Erythroblast (primary cell): ENCODE data around the gene PDCD6IP.

Source experiments
- GATA1 ChIP-seq: IDR thresholded peaks from 2 replicates; pipeline ENCODE4 v1.6.1; 2011; ENCODE audit warnings: low read depth, mild to moderate bottlenecking, control low read depth, low read length, moderate library complexity
- POLR2A ChIP-seq: IDR thresholded peaks from 2 replicates; pipeline ENCODE4 v1.6.1; 2011; ENCODE audit warnings: mild to moderate bottlenecking, low read length

DNA sequence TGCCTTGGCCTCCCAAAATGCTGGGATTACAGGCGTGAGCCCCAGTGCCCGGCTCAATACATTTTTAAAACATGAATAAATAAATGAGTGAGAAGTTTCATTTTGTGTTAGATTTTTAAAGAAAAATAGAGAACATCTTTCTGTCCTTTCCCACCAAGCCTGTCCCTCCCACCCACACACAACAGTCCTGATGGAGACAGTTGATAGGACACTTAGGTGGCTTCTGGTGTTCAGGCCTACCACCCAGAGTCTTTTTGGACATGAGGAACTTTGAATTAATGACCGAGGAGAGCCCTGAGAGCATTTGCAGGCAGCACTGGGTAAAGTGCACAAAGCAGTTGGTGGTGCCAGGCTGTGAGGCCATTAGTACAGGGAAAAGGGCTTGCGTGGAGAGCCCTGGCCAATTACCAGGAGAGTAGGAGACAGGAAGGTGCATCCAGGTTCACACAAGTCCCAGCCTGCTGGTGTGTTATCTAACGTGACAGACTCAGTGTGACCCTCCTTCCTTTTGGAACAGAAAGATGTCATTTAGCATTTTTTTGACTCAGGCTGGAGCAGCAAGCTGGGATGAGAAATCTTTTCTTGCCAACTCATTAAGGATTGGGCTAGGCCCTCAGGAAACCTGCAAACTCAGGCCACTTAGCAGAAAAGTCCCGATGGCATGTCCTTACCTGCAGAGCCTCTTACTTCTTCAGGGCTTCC is 103.6 kb downstream of the PDCD6IP start:
- TF ChIP-seq POLR2A (no peak), GATA1 (no peak)
